IMR-90 (cell line): ENCODE measurements around the gene SLC16A1. TPM values are rescaled to one million over a fixed set of nuclear protein-coding genes. Genes with fewer than 3 reads are reported as not detected.

Experiments
- ATAC-seq: fragments of 200-7000 bp; cut with Tn5 transposase; 2 replicates; pipeline ENCODE4 v1.9.1; 2020; ENCODE audit warnings: low read depth, mild to moderate bottlenecking, moderate library complexity
- BruUV-seq: library from RNA; stranded (reverse); fragments of 400-500 nt; replicated peaks from 2 replicates; lab custom pipeline; 2021; lab: Mats Ljungman, UMichigan
- CTCF ChIA-PET: fragments of 300-600 bp; formaldehyde crosslinking; extraction: SDS; loops from one replicate; lab custom pipeline; 2021; ENCODE audit warnings: antibody characterized with exemption; lab: Yijun Ruan, JAX
- POLR2A ChIA-PET: fragments of 300-600 bp; sonication (Branson Sonifier 250); formaldehyde crosslinking; loops from one replicate; lab custom pipeline; 2022; ENCODE audit warnings: antibody characterized with exemption; ENCODE audit not compliant: unreplicated experiment; lab: Charles Lee
- DNase-seq: peaks from one replicate; pipeline ENCODE4 v3.0.0; 2013
- H2AFZ ChIP-seq: replicated peaks from 2 replicates; pipeline ENCODE3; 2013; ENCODE audit warnings: low read length, mild to moderate bottlenecking; ENCODE audit not compliant: poor library complexity
- H2AK5ac ChIP-seq: 2 replicates; pipeline ENCODE4 v1.6.1; 2013; ENCODE audit warnings: low read depth, low read length, inconsistent platforms
- H2AK9ac ChIP-seq: replicated peaks from 2 replicates; pipeline ENCODE3; 2013; ENCODE audit warnings: mild to moderate bottlenecking, low read depth, low read length, moderate library complexity; ENCODE audit not compliant: poor library complexity
- H2BK120ac ChIP-seq: 2 replicates; pipeline ENCODE4 v1.6.1; 2013; ENCODE audit warnings: low read depth, low read length, inconsistent platforms
- H2BK15ac ChIP-seq: 3 replicates; pipeline ENCODE4 v1.6.1; 2013; ENCODE audit warnings: low read depth, low read length, inconsistent platforms
- H2BK20ac ChIP-seq: 2 replicates; pipeline ENCODE4 v1.6.1; 2013; ENCODE audit warnings: low read depth, mild to moderate bottlenecking, inconsistent platforms, low read length, moderate library complexity
- H2BK5ac ChIP-seq: 2 replicates; pipeline ENCODE4 v1.6.1; 2013; ENCODE audit warnings: mild to moderate bottlenecking, low read depth, low read length, inconsistent platforms; ENCODE audit not compliant: poor library complexity, severe bottlenecking
- H3K14ac ChIP-seq: replicated peaks from 2 replicates; pipeline ENCODE4 v1.6.1; 2013; ENCODE audit warnings: low read depth, low read length, inconsistent platforms
- H3K18ac ChIP-seq: 2 replicates; pipeline ENCODE4 v1.6.1; 2013; ENCODE audit warnings: low read depth, low read length, control low read depth
- H3K23ac ChIP-seq: 2 replicates; pipeline ENCODE4 v1.6.1; 2013; ENCODE audit warnings: low read depth, low read length, inconsistent platforms
- H3K27ac ChIP-seq: 2 replicates; pipeline ENCODE4 v1.5.1; 2013; ENCODE audit warnings: mild to moderate bottlenecking, control low read depth, low read length; ENCODE audit not compliant: insufficient read depth
- H3K27me3 ChIP-seq: 2 replicates; pipeline ENCODE4 v1.6.1; 2013; ENCODE audit warnings: low read length; ENCODE audit not compliant: control insufficient read depth, insufficient read depth
- H3K36me3 ChIP-seq: 2 replicates; pipeline ENCODE4 v1.6.1; 2013; ENCODE audit warnings: low read length, mixed read lengths; ENCODE audit not compliant: control insufficient read depth, insufficient read depth
- H3K4ac ChIP-seq: 2 replicates; pipeline ENCODE4 v1.6.1; 2013; ENCODE audit warnings: low read depth, low read length, inconsistent platforms
- H3K4me1 ChIP-seq: 2 replicates; pipeline ENCODE4 v1.6.1; 2013; ENCODE audit warnings: low read length, mixed read lengths; ENCODE audit not compliant: control insufficient read depth, insufficient read depth
- H3K4me2 ChIP-seq: 2 replicates; pipeline ENCODE4 v1.6.1; 2013; ENCODE audit warnings: low read depth, mild to moderate bottlenecking, control low read depth, low read length, moderate library complexity
- H3K4me3 ChIP-seq: 2 replicates; pipeline ENCODE4 v1.5.1; 2013; ENCODE audit warnings: low read depth, mild to moderate bottlenecking, control low read depth, low read length, moderate library complexity; ENCODE audit not compliant: insufficient read depth
- H3K56ac ChIP-seq: 2 replicates; pipeline ENCODE4 v1.6.1; 2013; ENCODE audit warnings: low read length, inconsistent platforms; ENCODE audit not compliant: insufficient read depth; ENCODE audit errors: extremely low read depth
- H3K79me1 ChIP-seq, 2 experiments: 2 replicates each; pipeline ENCODE4 v1.6.1; 2013; ENCODE audit warnings: low read length in 2 of 2, inconsistent platforms in 1 of 2, low read depth in 1 of 2
- H3K9ac ChIP-seq: 2 replicates; pipeline ENCODE4 v1.6.1; 2013; ENCODE audit warnings: low read depth, low read length, control low read depth
- H3K9me1 ChIP-seq: 2 replicates; pipeline ENCODE4 v1.6.1; 2013; ENCODE audit warnings: low read length, inconsistent platforms; ENCODE audit not compliant: insufficient read depth
- H3K9me3 ChIP-seq: 2 replicates; pipeline ENCODE4 v1.6.1; 2013; ENCODE audit warnings: low read length; ENCODE audit not compliant: control insufficient read depth, insufficient read depth
- H4K20me1 ChIP-seq: 2 replicates; pipeline ENCODE4 v1.6.1; 2013; ENCODE audit warnings: low read length, inconsistent platforms; ENCODE audit not compliant: insufficient read depth
- H4K5ac ChIP-seq: 2 replicates; pipeline ENCODE4 v1.6.1; 2013; ENCODE audit warnings: mild to moderate bottlenecking, low read depth, low read length, control low read depth
- H4K8ac ChIP-seq, 2 experiments: 2 replicates each; pipeline ENCODE4 v1.6.1; 2013; ENCODE audit warnings: low read depth in 2 of 2, low read length in 2 of 2, control low read depth in 1 of 2, inconsistent platforms in 1 of 2
- H4K91ac ChIP-seq: 2 replicates; pipeline ENCODE4 v1.6.1; 2013; ENCODE audit warnings: low read depth, low read length, inconsistent platforms; ENCODE audit not compliant: insufficient read depth
- CEBPB ChIP-seq: IDR thresholded peaks from 2 replicates; pipeline ENCODE4 v1.6.1; 2012; ENCODE audit warnings: low read depth, low read length, improper control_type of control experiment
- MAFK ChIP-seq: IDR thresholded peaks from 2 replicates; pipeline ENCODE4 v1.6.1; 2012; ENCODE audit warnings: low read depth, low read length, improper control_type of control experiment
- MXI1 ChIP-seq: IDR thresholded peaks from 2 replicates; pipeline ENCODE4 v1.6.1; 2012; ENCODE audit warnings: low read depth, mild to moderate bottlenecking, low read length, moderate library complexity, borderline replicate concordance
- NFE2L2 ChIP-seq: fragments of 150-350 bp; IDR thresholded peaks from 2 replicates; pipeline ENCODE4 v1.6.1; 2016; ENCODE audit warnings: low read depth, mild to moderate bottlenecking, low read length
- RAD21 ChIP-seq: IDR thresholded peaks from 2 replicates; pipeline ENCODE4 v1.6.1; 2012; ENCODE audit warnings: low read length, improper control_type of control experiment
- WGBS, 2 experiments: methylation state at CpG; one replicate each; pipeline versions ENCODE4 v1.1.5 to v1.1.7; 2013; ENCODE audit warnings: missing lambda C conversion rate in 2 of 2; ENCODE audit not compliant: insufficient read length in 1 of 2; ENCODE audit errors: extremely low coverage in 2 of 2; 5-methylcytosine and 5-hydroxymethylcytosine counted together
- dilution Hi-C: fragments of 300-500 bp; cut with HindIII; formaldehyde crosslinking; loops from one replicate; pipeline ENCODE4 v1.14.3; 2018; ENCODE audit warnings: low sequenced_read_pairs; ENCODE audit not compliant: unreplicated experiment
- in situ Hi-C: fragments of 300-500 bp; cut with MboI; formaldehyde crosslinking; loops from 3 replicates; pipeline ENCODE4 v1.14.3; 2019; ENCODE audit warnings: low sequenced_read_pairs, inconsistent platforms, mixed read lengths
- intact Hi-C: fragments of 100-400 bp; cut with micrococcal nuclease; formaldehyde crosslinking; loops from 2 replicates; pipeline ENCODE4 v1.10.0; 2022
- polyA plus RNA-seq, 3 experiments: library from polyadenylated mRNA; depleted of rRNA; stranded (reverse); fragments of >200 nt; gene quantifications; 2 replicates each; pipeline ENCODE4 v1.2.3, GENCODE V29; 2012; ENCODE audit warnings: low replicate concordance in 1 of 3
- total RNA-seq: library from RNA; depleted of rRNA; stranded (reverse); fragments of >200 nt; gene quantifications from 2 replicates; pipeline ENCODE4 v1.2.3, GENCODE V29; 2012

The SLC16A1 gene
- total and polyA plus RNA-seq, 2 of the 4 experiments (the other 2 are of a cell fraction): 32.9 to 156 TPM

DNA sequence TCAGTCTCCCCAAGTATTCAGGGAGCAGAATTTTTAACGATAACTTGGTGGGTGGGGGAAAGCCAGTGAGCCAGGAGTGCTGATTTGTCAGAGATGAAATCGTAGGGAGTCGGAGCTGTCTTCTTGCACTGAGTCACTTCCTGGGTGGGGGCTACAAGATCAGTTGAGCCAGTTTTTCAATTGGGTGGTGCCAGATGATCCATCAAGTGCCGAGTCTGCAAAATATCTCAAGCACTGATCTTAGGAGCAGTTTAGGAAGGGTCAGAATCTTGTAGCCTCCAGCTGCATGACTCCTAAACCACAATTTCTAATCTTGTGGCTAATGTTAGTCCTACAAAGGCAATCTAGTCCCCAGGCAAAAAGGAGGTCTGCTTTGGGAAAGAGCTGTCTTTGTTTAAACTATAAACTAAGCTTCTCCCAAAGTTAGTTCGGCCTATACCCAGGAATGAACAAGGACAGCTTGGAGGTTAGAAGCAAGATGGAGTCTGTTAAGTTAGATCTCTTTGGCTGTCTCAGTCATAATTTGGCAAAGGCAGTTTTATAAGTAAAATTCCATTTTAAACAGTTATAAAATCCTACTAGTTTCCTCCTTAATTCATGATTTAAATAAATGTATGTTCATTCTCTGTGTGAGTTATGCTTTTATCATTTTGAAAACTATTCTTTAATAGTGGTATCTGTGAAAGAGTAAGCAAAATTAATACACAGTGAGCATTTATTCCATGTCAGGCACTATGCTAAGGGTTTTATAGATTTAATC, 51.7 kb downstream of the SLC16A1 start:
- no peaks in the 10 kb centered on the region for H3K27me3 ChIP-seq
- TF ChIP-seq RAD21: no peak
- no peak for TF ChIP-seq MXI1
- peak; percentile 66 for TF ChIP-seq MAFK
- TF ChIP-seq CEBPB: no peak
- TF ChIP-seq NFE2L2: no peak
- no peak overlapping the region for H3K4me3 ChIP-seq
- dilution Hi-C loops: no loop called here
- no CpG with 5 or more reads among the region's 5 CpGs for WGBS, 2 experiments
- peaks cover 6% of the 10 kb centered on the region; the same call in 1 of the 2 replicates for H3K4me1 ChIP-seq
- BruUV-seq: no TSS peak
- intact Hi-C loops: no loop called here
- H3K9me3 ChIP-seq: no peaks in the 10 kb centered on the region
- H2BK120ac ChIP-seq: no peak overlapping the region
- H2AK9ac ChIP-seq: no peak overlapping the region
- H4K20me1 ChIP-seq: no peaks in the 10 kb centered on the region
- no peak overlapping the region for H3K9ac ChIP-seq
- H3K79me1 ChIP-seq: no peaks in the 10 kb centered on the region
- DNase-seq: peak; percentile 77
- no peak overlapping the region for H3K27ac ChIP-seq
- no peak overlapping the region for H2BK15ac ChIP-seq
- no peaks in the 10 kb centered on the region for H3K9me1 ChIP-seq
- no peaks in the 10 kb centered on the region for H3K36me3 ChIP-seq
- ChIA-PET POLR2A (no interaction called here), CTCF (interaction anchor here (0.6 to 1.1 kb wide), 3 partner anchors 11 to 169 kb away, joined by 3 read pairs; partner anchors contain the start of gene LRIG2)
- no peak overlapping the region for H3K56ac ChIP-seq
- no peak overlapping the region for H2BK20ac ChIP-seq
- H4K5ac ChIP-seq: no peak overlapping the region
- H3K4ac ChIP-seq: no peak overlapping the region
- no peak overlapping the region for H4K91ac ChIP-seq
- H3K23ac ChIP-seq: no peak overlapping the region
- H2AFZ ChIP-seq: no peak overlapping the region
- H3K4me2 ChIP-seq: no peak overlapping the region
- no peak overlapping the region for H2AK5ac ChIP-seq
- H3K18ac ChIP-seq: no peak overlapping the region
- in situ Hi-C loops: no loop called here
- peak; percentile 66 for ATAC-seq
- H3K14ac ChIP-seq: no peak overlapping the region
- no peak overlapping the region for H2BK5ac ChIP-seq
- no peak overlapping the region for H4K8ac ChIP-seq
